GM21526 (cell line): ENCODE results near the gene NFYC.
"Not testable (repeated sequence)": the region's sequence is repeated elsewhere in the genome, so short reads cannot be mapped to it uniquely, and the experiment has no call there.

Experiments used
- ATAC-seq: cut with Tn5 transposase; IDR thresholded peaks from one replicate; pipeline ENCODE4 v1.9.1; 2021; ENCODE audit warnings: moderate library complexity; ENCODE audit not compliant: unreplicated experiment, low FRiP score

Gene NFYC

DNA sequence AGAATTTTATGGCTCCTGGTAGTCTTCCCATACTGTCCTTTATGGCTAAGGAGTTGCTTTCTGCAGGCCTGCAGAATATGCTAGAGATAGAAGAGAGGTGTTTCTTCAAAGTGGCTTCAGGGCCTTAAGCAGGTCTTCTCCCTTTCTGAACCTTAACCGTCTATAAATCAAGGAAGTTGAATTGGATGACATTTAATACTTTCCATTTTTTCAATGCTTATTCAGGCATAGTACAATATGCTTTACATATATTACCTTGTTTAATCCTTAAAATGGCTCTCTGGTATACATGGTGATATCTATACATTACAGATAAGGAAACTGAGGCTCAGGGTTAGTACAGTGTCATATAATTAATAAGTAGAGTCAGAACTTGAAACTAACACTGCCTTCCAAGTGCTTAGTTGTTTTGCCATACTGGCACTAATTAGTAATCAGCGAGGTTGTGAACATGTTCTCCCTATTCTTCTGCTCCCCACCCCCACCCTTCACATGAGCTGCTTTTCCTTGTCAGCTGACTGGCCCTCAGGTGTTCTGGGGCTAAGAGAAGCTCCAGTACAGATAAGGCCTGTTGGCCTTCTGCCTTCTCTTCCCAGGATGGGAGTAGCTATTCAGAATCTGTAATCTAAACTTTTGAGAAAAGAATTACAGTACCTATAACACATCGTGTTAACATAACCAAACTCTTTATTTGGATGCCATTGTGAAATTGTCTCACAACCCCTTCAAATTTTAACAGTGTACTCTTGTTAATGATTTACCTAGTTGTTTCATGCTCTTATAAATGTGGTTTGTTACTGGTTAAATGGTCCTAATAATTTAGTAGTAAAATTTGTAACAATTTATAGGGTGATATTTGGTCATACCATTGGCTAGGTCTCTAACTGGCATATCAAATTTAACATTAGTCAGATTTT is 13.6 kb downstream of the NFYC start:
- ATAC-seq: no peak

DNA sequence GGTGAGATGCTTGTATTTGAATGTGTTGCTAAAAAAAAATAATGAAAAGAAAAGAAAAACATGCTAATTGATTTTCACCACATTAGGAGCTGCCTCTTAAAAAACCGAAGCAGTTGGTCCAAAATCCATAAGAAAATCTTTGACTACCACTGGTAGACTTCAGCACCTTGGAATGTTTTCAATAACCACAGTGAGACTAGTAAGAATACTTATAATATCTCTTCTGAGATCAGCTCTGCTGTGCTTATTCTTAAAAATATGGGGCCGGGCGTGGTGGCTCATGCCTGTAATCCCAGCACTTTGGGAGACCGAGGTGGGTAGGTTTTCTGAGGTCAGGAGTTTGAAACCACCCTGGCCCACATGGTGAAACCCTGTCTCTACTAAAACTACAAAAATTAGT is 15.1 kb downstream of the NFYC start:
- no peak for ATAC-seq

DNA sequence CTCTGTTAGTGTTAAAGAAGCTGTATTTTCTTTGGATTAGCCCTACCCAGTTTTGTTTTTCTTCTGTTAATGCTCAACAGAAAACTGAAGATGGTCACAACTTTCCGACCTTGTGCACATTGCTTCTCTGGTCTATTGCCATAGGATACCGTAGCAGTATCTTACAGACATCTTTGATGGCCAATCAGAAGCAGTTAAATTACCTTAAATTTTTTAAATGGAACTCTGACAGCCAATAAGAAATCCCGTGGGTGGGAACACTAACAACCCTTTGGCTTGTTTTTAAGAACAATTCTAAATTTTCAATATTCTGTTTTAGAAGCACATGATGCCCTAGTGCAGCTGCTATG is 17.2 kb downstream of the NFYC start:
- ATAC-seq: peak; percentile 44

DNA sequence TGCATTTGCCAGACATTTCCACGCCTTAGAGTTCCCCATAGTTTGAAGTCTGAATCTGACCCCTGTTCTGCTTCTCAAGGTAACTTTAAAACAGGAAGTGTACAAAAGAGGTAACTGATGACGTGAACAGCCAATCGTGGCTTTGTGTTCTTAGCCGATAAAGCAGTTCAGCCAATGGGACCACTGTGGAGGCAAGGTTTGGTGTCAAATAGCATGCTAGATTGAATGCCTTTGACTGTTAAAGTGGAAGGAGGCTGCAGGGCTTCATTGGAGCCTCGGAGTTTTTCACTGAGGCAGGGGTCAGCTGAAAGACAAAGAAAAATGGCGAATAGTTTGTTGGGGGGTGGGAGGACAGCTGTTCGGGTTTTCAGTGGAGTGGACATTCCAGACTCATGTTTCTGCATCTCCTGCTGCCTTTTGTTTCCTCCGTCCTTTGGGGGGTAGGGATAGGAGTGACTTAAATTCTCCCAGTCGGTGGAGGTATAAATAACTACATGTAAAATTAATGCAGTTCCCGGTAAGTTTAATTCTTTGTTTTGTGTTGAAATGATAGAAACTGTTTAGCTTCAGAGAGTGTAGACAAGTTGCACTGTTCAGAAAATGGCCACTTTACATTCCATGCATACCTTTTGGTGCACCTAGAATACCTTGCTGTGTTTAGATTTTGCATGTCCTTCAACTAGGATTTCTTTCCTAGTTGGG is 17.7 kb downstream of the NFYC start:
- peak; percentile 76 for ATAC-seq

DNA sequence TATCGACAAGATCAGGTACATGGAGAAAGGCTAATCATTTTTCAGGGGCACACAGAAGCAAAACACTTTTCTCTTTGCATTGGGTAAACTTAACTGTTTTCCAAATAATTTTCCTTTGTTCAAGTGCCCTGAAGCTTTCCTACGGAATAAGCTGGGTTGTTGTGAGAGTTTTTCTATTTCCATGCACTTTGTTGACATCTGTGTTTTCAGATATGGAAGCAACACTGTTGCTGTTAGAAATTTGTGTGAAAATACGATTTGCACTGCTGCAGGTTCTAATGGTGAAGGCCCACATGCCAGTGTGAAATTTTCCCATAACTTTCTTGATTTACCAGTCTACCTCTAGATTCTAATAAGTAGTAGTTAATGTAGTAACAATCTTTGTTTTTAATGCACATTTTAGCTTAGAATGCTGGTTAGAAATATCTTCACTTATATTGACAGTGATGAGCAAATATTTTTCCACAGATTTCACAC is 18.3 kb downstream of the NFYC start:
- no peak for ATAC-seq

DNA sequence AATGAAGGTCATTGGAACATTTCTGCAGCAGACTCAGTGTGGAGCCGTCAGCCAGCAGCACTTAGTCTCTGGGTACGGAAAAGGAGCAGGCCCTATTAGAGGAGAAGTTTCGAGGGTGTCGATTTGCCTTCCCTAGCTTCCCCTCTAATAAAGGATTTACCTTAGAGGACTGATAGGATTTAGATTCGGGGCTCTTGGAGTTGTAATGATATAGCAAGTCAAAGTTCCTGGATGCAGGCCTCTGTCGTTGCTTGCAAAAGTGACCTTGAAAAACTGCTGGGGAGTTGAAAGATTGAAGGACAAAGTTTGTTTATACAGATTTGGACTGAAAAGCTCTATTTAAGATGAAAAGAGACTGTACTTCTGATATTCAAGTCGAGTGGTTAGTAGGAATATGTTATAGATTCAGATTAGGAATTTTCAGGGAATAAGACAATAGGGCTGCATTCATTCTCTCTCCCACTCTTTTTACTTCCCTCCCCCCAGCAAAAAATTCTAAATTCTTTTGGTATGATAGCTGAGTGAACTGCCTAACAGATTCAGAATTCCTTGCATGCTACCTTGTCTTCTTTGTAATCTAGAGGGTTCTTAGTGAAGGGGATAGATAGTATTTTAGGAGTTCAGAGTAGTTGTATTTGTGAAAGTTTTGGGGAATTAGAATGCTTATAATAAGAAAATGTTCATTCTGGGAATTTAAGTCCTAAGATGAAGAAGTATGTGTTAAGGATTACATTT is 19.2 kb downstream of the NFYC start:
- no peak for ATAC-seq

DNA sequence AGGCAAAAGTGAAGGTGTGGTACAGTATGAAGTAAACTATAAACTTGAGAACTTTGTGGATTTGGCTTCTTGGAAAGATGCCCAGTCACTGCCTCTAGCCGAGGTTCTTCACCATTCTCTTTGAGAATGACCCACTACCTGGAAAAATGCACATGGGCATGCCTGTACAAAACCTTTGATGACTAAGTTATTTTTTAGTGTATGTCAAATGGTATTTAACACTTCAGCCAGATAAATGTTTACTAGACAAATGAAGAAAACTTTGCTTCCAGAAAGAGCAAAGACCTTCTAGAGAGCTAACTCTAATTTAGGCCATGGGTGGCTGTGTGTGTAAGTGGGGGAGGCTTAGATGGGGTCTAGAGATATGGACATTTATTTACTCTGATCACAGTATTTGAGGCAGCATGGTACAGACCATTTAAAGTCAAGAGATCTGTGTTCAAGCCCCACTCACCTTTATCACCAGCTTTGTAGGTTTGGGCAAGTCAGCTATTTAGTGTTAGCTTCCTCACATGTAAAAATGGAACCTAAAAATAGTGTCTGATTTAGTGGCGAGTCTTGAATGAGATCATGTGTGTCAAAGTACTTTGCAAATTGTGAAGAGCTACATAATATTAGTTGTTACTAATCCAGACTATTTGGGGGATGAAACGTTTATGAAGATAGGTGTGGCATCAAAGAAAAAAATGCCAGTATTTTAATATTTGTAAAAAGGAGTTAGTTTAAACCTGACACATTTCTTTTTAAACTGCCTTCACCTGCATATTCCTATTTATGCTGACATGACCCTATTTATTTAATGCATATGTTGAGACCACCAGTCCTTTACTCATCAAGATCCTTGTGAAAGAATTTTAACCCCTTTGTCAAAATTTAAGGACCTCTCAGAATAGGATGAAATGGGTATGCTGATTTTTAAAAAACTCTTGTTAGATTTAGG is 20.2 kb downstream of the NFYC start:
- ATAC-seq: no peak

DNA sequence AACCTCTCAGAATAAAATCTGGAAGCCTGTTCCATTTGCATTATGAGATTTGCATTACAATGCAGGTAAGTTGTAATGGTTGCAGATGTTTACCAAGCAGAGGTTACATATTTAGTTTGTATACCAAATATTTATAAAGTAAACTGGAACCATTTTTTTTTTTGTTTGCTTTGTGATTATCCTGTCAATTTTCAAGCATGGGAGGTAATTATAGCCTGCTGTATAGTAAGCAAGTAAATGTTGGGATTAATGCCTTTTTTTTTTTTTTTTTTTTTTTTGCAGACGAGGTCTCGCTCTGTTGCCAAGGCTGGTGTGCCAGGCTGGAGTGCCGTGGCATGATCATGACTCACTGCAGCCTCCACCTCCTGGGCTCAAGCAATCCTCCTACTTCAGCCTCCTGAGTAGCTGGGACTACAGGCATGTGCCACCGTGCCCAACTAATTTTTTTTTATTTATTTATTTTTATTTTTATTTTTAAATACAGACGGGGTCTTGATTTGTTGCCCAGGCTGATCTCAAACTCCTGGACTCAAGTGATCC is 21.0 kb downstream of the NFYC start:
- no peak for ATAC-seq

DNA sequence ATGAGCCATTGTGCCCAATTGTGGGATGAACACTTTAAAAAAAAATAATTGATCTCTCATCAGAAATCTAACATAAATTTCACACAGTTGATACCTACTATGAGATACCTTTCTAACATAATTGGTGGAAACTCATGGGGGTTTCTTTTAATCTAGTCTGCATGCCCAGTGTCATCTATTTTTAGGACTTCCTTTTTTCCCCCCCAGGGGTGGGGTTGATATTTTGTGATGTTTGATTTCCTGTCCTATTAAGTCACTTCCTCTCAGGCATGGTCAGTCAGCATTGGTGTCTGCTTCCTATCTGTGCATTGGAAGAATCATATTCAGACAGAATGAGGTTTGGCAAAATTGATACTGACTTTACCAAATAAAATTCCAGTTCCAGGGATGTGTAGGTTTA is 21.5 kb downstream of the NFYC start:
- no peak for ATAC-seq

DNA sequence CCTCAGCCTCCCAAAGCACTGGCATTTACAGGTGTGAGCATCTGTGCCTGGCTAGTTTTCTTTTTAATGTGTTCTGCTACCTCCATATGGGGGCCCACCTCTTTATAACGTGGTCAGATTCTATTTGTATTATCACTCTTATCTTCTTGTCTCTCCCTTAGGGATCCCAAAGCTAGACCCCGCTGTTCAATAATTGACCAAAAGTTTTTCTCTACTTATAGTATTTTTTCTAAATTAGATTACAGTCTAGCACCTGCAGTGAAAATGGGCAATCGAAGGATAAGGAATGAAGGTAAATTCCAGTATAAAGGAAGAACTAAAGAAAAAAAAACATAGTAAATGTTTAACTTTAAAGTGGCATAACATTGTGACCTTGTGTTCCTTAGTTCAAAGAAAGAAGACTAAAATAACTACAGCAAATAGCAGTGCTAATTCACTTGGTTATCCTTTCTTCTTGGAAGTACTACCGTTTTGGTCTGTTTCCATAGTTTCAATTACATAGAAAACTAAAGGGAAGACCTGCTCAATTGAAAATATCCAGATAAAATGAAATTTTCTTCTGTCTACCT is 24.1 kb downstream of the NFYC start:
- ATAC-seq: no peak

DNA sequence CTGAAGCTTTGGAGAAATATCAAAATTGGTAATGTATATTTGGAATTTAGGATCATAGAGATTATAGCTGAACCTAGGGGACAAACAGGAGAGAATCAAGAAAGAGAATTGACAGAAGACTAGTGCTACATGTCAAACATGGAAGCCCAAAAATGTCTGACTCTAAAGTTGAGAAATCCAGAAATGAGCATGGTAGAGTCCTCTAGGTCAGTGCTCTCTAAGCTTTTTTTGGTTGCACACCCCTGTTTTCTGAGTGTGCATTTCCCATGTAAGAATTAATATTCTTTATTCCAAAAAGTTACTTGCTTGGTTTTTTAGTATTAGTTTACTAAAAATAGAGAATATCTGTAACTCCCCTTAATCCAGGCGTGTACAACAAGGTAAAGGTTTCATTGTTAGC is 25.6 kb downstream of the NFYC start:
- ATAC-seq: no peak

DNA sequence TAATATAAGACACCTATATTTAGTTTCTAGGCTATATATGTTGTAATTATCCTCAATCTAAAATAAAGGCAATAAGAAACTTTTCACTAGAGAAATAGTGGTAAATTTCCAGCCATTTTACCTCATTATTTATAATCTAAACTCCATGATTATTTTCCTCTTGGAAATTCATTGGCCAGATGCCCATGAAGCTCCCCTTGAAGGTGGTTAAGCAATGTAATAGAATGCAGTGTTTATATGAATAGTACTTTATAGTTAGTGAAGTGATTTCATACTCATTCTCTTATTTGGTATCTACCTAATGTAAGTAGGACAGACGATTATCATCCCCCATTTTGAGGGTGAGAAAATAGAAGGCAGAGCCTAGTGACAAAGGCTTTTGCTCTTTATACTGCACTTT is 26.5 kb downstream of the NFYC start:
- ATAC-seq: no peak

DNA sequence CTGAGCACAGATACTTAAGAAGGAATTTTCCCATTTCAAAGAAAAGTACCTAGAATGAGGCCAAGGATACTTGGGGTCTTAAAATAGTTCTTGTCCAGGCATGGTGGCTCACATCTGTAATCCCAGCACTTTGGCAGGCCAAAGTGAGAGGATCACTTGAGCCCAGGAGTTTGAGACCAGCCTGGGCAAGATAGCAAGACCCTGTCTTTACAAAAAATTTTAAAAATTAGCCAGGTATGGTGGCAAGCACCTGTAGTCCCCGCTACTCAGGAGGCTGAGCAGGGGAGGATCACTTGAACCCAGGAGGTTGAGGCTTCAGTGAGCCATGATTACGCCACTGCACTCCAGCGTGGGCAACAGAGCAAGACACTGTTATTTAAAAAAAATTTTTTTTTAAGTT is 29.0 kb downstream of the NFYC start:
- ATAC-seq: no peak

DNA sequence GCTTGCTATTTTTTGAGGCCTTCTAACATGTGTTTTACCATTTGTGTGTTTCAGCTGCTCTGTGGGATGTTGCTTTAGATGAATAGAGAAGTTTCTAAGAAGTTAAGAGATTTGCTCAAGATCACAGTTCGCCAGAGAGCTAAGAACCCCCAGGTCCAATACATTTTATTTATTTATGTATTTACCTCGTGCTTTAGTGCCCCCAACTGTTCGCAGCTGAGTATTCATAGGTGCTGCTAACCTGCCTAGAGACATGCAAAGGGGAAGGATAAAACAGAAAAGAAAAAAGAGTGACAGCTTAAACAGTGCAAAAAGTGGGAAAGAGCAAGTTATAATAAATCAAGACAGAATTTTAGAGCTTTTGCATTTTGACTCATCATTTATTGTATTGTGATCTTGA is 31.1 kb downstream of the NFYC start:
- no peak for ATAC-seq

DNA sequence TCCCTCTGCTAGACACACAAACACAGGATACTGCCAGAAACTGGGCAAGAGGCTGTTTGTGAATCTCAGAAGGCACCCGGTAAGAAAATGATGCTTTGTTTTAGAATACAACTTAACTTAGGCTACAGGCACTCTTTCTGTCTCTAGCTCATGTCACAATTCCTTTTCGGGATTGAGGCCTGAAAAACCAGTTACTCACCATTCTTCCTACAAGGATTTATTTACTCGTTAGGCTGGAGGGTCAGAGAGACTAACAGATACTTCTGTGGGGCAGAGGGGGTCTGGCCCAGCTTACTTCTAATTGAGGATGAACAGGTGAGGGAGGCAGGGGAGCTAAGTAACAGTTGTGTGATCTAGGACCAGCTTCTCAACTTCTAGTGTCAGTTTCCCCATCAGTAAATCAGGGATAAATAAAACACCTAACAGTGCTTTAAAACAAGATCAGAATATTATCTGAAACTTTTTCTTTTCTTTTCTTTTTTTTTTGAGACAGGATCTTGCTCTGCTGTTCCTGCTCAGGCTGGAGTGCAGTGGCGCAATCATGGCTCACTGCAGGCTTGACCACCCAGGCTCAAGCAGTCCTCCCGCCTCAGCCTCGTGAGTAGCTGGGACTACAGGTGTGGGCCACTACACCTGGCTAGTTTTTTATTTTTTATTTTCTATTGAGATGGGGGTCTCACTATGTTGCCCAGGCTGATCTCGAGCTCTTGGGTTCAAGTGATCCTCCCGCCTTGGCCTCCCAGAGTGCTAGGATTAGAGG is 31.9 kb downstream of the NFYC start:
- no peak for ATAC-seq

DNA sequence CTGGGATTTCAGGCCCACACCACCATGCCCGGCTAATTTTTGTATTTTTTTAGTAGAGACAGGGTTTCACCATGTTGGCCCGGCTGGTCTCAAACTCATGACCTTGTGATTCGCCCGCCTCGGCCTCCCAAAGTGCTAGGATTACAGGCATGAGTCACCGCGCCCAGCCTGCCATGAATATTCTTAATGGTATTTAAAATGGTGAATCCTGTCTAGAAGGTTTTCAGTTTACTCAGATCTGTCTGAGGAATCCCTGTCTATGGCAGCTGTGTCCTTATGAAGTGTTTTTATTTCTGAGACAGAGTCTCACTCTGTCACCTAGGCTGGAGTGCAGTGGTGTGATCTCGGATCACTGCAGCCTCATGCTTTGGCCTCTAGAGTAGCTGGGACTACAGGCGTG is 36.2 kb downstream of the NFYC start:
- ATAC-seq: not testable (repeated sequence)

DNA sequence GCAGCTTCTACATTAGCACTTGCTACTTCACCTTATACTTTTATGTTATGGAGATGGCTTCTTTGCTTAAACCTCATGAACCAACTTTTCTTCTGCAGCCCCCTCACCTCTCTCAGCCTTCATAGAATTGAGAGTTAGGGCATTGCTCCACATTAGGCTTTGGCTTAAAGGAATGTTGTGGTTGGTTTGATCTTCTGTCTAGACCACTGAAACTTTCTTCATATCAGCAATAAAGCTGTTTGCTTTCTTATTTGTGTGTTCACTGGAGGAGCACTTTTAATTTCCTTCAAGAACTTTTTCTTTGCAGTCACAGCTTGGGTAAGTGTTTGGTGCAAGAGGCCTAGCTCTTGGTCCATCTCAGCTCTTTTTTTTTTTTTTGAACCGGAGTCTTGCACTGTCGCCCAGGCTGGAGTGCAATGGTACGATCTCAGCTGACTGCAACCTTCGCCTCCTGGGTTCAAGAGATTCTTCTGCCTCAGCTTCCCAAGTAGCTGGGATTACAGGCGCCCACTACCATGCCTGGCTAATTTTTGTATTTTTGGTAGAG is 37.9 kb downstream of the NFYC start:
- not testable (repeated sequence) for ATAC-seq

DNA sequence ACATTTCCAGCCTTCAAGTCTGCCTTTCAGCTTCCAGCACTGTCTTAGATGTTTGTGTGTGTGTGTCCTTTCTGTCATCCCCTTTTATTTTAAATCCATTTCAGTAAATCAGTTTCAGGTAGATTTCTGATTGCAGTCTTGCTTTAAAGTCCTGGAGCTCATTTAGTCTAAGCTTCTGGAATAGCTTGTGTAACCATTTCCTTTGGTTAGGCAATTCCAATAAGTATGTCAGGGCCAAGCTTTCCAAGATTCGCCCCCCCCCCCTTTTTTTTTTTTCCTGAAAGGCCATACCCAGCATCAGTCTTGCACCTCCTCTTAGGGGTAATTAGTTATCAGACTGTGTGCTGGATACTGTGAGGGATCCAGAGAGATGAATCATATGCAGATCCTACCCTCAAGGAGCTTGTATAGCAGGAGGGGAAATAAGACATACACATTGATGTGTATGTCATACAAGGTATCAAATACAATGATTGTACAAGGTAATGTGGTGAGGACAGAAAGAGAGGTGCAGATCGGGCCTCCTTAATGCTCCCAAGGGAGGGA is 41.3 kb downstream of the NFYC start:
- ATAC-seq: no peak
